C4-2B (cell line): Measurements from ENCODE around the gene PKHD1.

ENCODE experiments used
- H3K27ac ChIP-seq: fragments of 450-650 bp; 2 replicates; pipeline ENCODE4 v1.5.1; 2017
- CTCF ChIP-seq: fragments of 450-650 bp; conservative IDR thresholded peaks from 2 replicates; pipeline ENCODE4 v1.5.1; 2017; ENCODE audit warnings: mild to moderate bottlenecking
- ZFX ChIP-seq: fragments of 450-650 bp; IDR thresholded peaks from 2 replicates; pipeline ENCODE4 v1.6.1; 2017

PKHD1 gene

GRCh38 chr6:51765230-51765629 is 322.2 kb downstream of the PKHD1 start:
- TF ChIP-seq CTCF (no peak), ZFX (no peak)
- H3K27ac ChIP-seq = no peak overlapping the region

GRCh38 chr6:51753635-51754034 is 333.8 kb downstream of the PKHD1 start:
- no peak for TF ChIP-seq ZFX
- peak; percentile 67 for TF ChIP-seq CTCF
- no peak overlapping the region for H3K27ac ChIP-seq

- H3K27ac ChIP-seq = peak overlapping the region; percentile 32; the same call in 1 of the 2 replicates
- TF ChIP-seq ZFX = no peak
- no peak for TF ChIP-seq CTCF
These were observed 343.4 kb downstream of the PKHD1 start for GRCh38 chr6:51743999-51744398.

- no peak for TF ChIP-seq ZFX
- TF ChIP-seq CTCF = no peak
- no peak overlapping the region for H3K27ac ChIP-seq
These were observed 346.8 kb downstream of the PKHD1 start for GRCh38 chr6:51740658-51741057.

- TF ChIP-seq ZFX (no peak), CTCF (no peak)
- H3K27ac ChIP-seq = peak overlapping the region; percentile 69; the same call in 1 of the 2 replicates
These were observed 348.8 kb downstream of the PKHD1 start for GRCh38 chr6:51738614-51739013.

GRCh38 chr6:51737580-51738360 is 349.6 kb downstream of the PKHD1 start:
- peak overlapping the region; percentile 69 for H3K27ac ChIP-seq
- TF ChIP-seq ZFX = no peak
- TF ChIP-seq CTCF = no peak

- H3K27ac ChIP-seq = no peak overlapping the region
- TF ChIP-seq ZFX = no peak
- TF ChIP-seq CTCF = no peak
These were observed 362.3 kb downstream of the PKHD1 start for GRCh38 chr6:51725155-51725554.
